ENCODE data around the gene LARP7.

GRCh38 chr4:112646632-112647537, 9.9 kb downstream of the LARP7 start:
- TF ChIP-seq CTCF (IDR thresholded peaks at IDR 0.05) (no peak), EZH2phosphoT487 (IDR thresholded peaks at IDR 0.05) (no peak)
